GM13977 (cell line): Measurements from ENCODE around the gene STK17A.

Source experiments
- DNase-seq: peaks from one replicate; pipeline ENCODE4 v3.0.0; 2012; ENCODE audit warnings: low spot score
- CTCF ChIP-seq: IDR thresholded peaks from 2 replicates; pipeline ENCODE4 v1.5.1; 2012; ENCODE audit warnings: mild to moderate bottlenecking, control low read depth; ENCODE audit not compliant: insufficient read depth; ENCODE audit errors: extremely low read depth, missing control alignments
- in situ Hi-C: fragments of 300-500 bp; cut with MboI; formaldehyde crosslinking; loops from one replicate; pipeline ENCODE4 v1.12.0; 2022; ENCODE audit warnings: low sequenced_read_pairs, low pct_unique_long_range_greater_than_20kb, mixed read lengths, inconsistent platforms; ENCODE audit not compliant: unreplicated experiment

STK17A gene

GRCh38 chr7:43637114-43637806 lies 54.4 kb downstream of the STK17A start:
- no peak for DNase-seq
- no peak for TF ChIP-seq CTCF
- in situ Hi-C loops: no loop called here

- in situ Hi-C loops: no loop called here
- no peak for DNase-seq
- no peak for TF ChIP-seq CTCF
These were observed 57.1 kb downstream of the STK17A start for GRCh38 chr7:43639858-43640491.

GRCh38 chr7:43640679-43641078 lies 57.8 kb downstream of the STK17A start:
- DNase-seq: no peak
- in situ Hi-C loops: no loop called here
- TF ChIP-seq CTCF: no peak

- no peak for DNase-seq
These were observed 60.2 kb downstream of the STK17A start for GRCh38 chr7:43642897-43643630.

GRCh38 chr7:43643846-43644245 lies 60.9 kb downstream of the STK17A start:
- in situ Hi-C loops: no loop called here
- no peak for DNase-seq
- TF ChIP-seq CTCF: no peak

More at GRCh38 chr7:43642897-43643630, 60.2 kb downstream of the STK17A start:
- in situ Hi-C loops: no loop called here
- TF ChIP-seq CTCF: no peak

GRCh38 chr7:43645699-43646226 lies 62.9 kb downstream of the STK17A start:
- DNase-seq: no peak
- in situ Hi-C loops: no loop called here
- no peak for TF ChIP-seq CTCF
